ENCODE results near the gene FOXL2NB. TPM values are rescaled to one million over a fixed set of nuclear protein-coding genes. Genes with fewer than 3 reads are reported as not detected.

Gene FOXL2NB
- total RNA-seq, 1 donor from 2014 or later: not detected

- ATAC-seq: no peak
- DNase-seq (ENCODE audit: low spot score): no peak
Observed at GRCh38 chr3:138928727-138929372, 18.2 kb upstream of the FOXL2NB start.

GRCh38 chr3:138933068-138933668 lies 13.8 kb upstream of the FOXL2NB start:
- ATAC-seq (no peak), DNase-seq (ENCODE audit: low spot score) (no peak)

GRCh38 chr3:138933981-138934691 lies 12.9 kb upstream of the FOXL2NB start:
- DNase-seq (ENCODE audit: low spot score) (no peak), ATAC-seq (no peak)

- ATAC-seq: no peak
- DNase-seq (ENCODE audit: low spot score): no peak
Observed at GRCh38 chr3:138935505-138935862, 11.5 kb upstream of the FOXL2NB start.

- DNase-seq (ENCODE audit: low spot score): peak; percentile 78
- peak; percentile 95 for ATAC-seq
Observed at GRCh38 chr3:138935863-138936740, 10.9 kb upstream of the FOXL2NB start.

GRCh38 chr3:138936741-138937689 lies 10.0 kb upstream of the FOXL2NB start:
- no peak for DNase-seq (ENCODE audit: low spot score)
- no peak for ATAC-seq

GRCh38 chr3:138937690-138938055 lies 9.3 kb upstream of the FOXL2NB start:
- no peak for ATAC-seq
- DNase-seq (ENCODE audit: low spot score): no peak

- DNase-seq (ENCODE audit: low spot score): no peak
- no peak for ATAC-seq
Observed at GRCh38 chr3:138938056-138938876, 8.8 kb upstream of the FOXL2NB start.

GRCh38 chr3:138938877-138939560 lies 8.0 kb upstream of the FOXL2NB start:
- DNase-seq (ENCODE audit: low spot score) (no peak), ATAC-seq (no peak)

- ATAC-seq (no peak), DNase-seq (ENCODE audit: low spot score) (no peak)
Observed at GRCh38 chr3:138939561-138940241, 7.3 kb upstream of the FOXL2NB start.

- no peak for DNase-seq (ENCODE audit: low spot score)
- ATAC-seq: no peak
Observed at GRCh38 chr3:138940446-138940845, 6.6 kb upstream of the FOXL2NB start.

GRCh38 chr3:138941259-138941885 lies 5.6 kb upstream of the FOXL2NB start:
- DNase-seq (ENCODE audit: low spot score) (no peak), ATAC-seq (peak; percentile 63)

GRCh38 chr3:138942271-138942670 lies 4.7 kb upstream of the FOXL2NB start:
- DNase-seq (ENCODE audit: low spot score): no peak
- ATAC-seq: no peak

GRCh38 chr3:138942861-138943623 lies 4.0 kb upstream of the FOXL2NB start:
- no peak for DNase-seq (ENCODE audit: low spot score)
- ATAC-seq: no peak

GRCh38 chr3:138943724-138944653 lies 3.0 kb upstream of the FOXL2NB start:
- ATAC-seq (no peak), DNase-seq (ENCODE audit: low spot score) (no peak)

- DNase-seq (ENCODE audit: low spot score) (no peak), ATAC-seq (no peak)
Observed at GRCh38 chr3:138944654-138944928, 2.4 kb upstream of the FOXL2NB start.

Data from left lobe of liver (tissue), 2 donors.